Keratinocyte (primary cell): ENCODE measurements around the gene TMEM163. TPM values are rescaled to one million over a fixed set of nuclear protein-coding genes. Genes with fewer than 3 reads are reported as not detected.

Experiments used
- DNase-seq: peaks from one replicate; pipeline ENCODE4 v3.0.0-alpha.2; 2011; ENCODE audit warnings: low read depth, missing footprints, low spot score
- FAIRE-seq: peaks from 2 replicates; lab custom pipeline; 2011; peaks lifted over from hg19 to GRCh38; lab: Jason Lieb, UNC
- H2AFZ ChIP-seq: 2 replicates; pipeline ENCODE4 v1.6.0; 2012; ENCODE audit warnings: low read length, control low read depth, inconsistent platforms; ENCODE audit not compliant: control insufficient read depth
- H3K27ac ChIP-seq: 2 replicates; pipeline ENCODE4 v1.5.1; 2011; ENCODE audit warnings: low read length; ENCODE audit not compliant: control insufficient read depth, insufficient read depth
- H3K27me3 ChIP-seq: 3 replicates; pipeline ENCODE4 v1.6.0; 2011; ENCODE audit warnings: low read length; ENCODE audit not compliant: control insufficient read depth, insufficient read depth; ENCODE audit errors: extremely low read depth
- H3K36me3 ChIP-seq, 2 experiments: 2 replicates in 1 of 2; 3 replicates in 1 of 2; pipeline ENCODE4 v1.5.1; 2011; ENCODE audit warnings: low read length in 2 of 2, mild to moderate bottlenecking in 1 of 2; ENCODE audit not compliant: control insufficient read depth in 2 of 2, insufficient read depth in 2 of 2; ENCODE audit errors: extremely low read depth in 1 of 2
- H3K4me1 ChIP-seq: 3 replicates; pipeline ENCODE4 v1.5.1; 2011; ENCODE audit warnings: low read length; ENCODE audit not compliant: control insufficient read depth, insufficient read depth; ENCODE audit errors: extremely low read depth
- H3K4me2 ChIP-seq: 3 replicates; pipeline ENCODE4 v1.6.0; 2011; ENCODE audit warnings: low read depth, low read length; ENCODE audit not compliant: control insufficient read depth, insufficient read depth; ENCODE audit errors: extremely low read depth
- H3K4me3 ChIP-seq, 3 experiments: fragments of 200-600 bp in 1 of 3; sonication (generic) in 1 of 3; 2 replicates in 2 of 3; 3 replicates in 1 of 3; pipeline ENCODE4 v1.5.1; 2011 to 2016; ENCODE audit warnings: low read length in 3 of 3, mild to moderate bottlenecking in 3 of 3, control low read depth in 2 of 3, inconsistent platforms in 1 of 3, low read depth in 1 of 3, mixed read lengths in 1 of 3, mixed run types in 1 of 3, moderate library complexity in 1 of 3; ENCODE audit not compliant: control insufficient read depth in 2 of 3, insufficient read depth in 2 of 3; ENCODE audit errors: extremely low read depth in 1 of 3
- H3K79me2 ChIP-seq: 2 replicates; pipeline ENCODE4 v1.6.0; 2012; ENCODE audit warnings: low read length; ENCODE audit not compliant: control insufficient read depth, insufficient read depth
- H3K9ac ChIP-seq: 3 replicates; pipeline ENCODE4 v1.6.0; 2011; ENCODE audit warnings: low read length; ENCODE audit not compliant: control insufficient read depth, insufficient read depth; ENCODE audit errors: extremely low read depth
- H3K9me1 ChIP-seq: 3 replicates; pipeline ENCODE4 v1.6.0; 2011; ENCODE audit warnings: low read length; ENCODE audit not compliant: control insufficient read depth, insufficient read depth; ENCODE audit errors: extremely low read depth
- H3K9me3 ChIP-seq: 2 replicates; pipeline ENCODE4 v1.5.1; 2012; ENCODE audit warnings: low read depth, low read length; ENCODE audit not compliant: control insufficient read depth
- H4K20me1 ChIP-seq: 3 replicates; pipeline ENCODE4 v1.6.0; 2011; ENCODE audit warnings: low read length; ENCODE audit not compliant: control insufficient read depth, insufficient read depth; ENCODE audit errors: extremely low read depth
- EZH2 ChIP-seq: IDR thresholded peaks from one replicate; pipeline ENCODE4 v1.6.1; 2012; ENCODE audit warnings: inconsistent platforms, mild to moderate bottlenecking, low read length, moderate library complexity
- dilution Hi-C: fragments of 300-500 bp; cut with MboI; formaldehyde crosslinking; loops from one replicate; pipeline ENCODE4 v1.7.0; 2020; ENCODE audit warnings: low sequenced_read_pairs; ENCODE audit not compliant: extremely low pct_ligation_motif_present
- polyA plus RNA-seq, 5 experiments: library from polyadenylated mRNA; depleted of rRNA in 3 of 5; stranded (reverse) in 3 of 5; stranded (forward) in 1 of 5; unstranded in 1 of 5; fragments of >200 nt; gene quantifications; 1 replicate in 1 of 5; 2 replicates in 3 of 5; 3 replicates in 1 of 5; pipeline versions ENCODE4 v1.2.1 to v1.2.3, GENCODE V29; 2011 to 2012; ENCODE audit warnings: missing spikeins in 2 of 5, low read depth in 1 of 5, low replicate concordance in 1 of 5
- TF ChIP-seq, protein P1 (sequence below), 3 experiments: IDR thresholded peaks in 1 of 3; conservative IDR thresholded peaks in 1 of 3; optimal IDR thresholded peaks in 1 of 3; 2 replicates in 2 of 3; 3 replicates in 1 of 3; pipeline versions ENCODE3 to v1.5.1; 2011; ENCODE audit warnings: low read length in 3 of 3, mild to moderate bottlenecking in 3 of 3, moderate library complexity in 2 of 3, control low read depth in 1 of 3, inconsistent platforms in 1 of 3; ENCODE audit not compliant: insufficient read depth in 2 of 3; ENCODE audit errors: extremely low read depth in 1 of 3

Gene TMEM163
- polyA plus RNA-seq, 1 donor (not counting 4 experiments of a cell fraction or from before 2014, with no cell fraction given), result not detected

DNA sequence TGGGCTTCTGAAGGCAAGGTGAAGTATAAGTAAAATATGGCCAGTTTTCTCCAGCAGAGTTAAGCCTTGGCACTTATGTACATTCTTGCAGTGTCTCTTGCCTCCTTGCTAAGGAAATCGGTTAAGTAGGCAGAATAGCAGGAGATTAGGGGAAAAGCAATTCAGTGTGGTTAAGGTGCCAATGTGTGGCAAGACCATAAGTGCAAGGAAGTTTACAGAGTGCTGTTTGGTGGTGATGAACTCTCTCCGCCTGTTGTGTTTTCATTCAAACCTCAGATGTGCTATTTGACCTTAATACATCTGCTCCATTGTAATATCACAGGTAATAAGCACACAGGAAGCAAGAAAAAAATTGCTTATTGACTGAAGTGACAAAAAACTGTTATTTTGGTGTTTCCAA lies 308.8 kb downstream of the TMEM163 start:
- DNase-seq (no peak), FAIRE-seq (no peak)
- no peaks in the 10 kb centered on the region for H3K9me3 ChIP-seq
- H2AFZ ChIP-seq, result no peak overlapping the region
- H3K4me2 ChIP-seq, result no peak overlapping the region
- H3K27ac ChIP-seq, result no peak overlapping the region
- H3K4me1 ChIP-seq, result peaks cover 42% of the 10 kb centered on the region
- dilution Hi-C loops, result no loop called here
- no peaks in the 10 kb centered on the region for H4K20me1 ChIP-seq
- H3K36me3 ChIP-seq, result peaks cover 0 to 2% of the 10 kb centered on the region in 2 experiments
- no peaks in the 10 kb centered on the region for H3K79me2 ChIP-seq
- TF ChIP-seq, protein P1, sequence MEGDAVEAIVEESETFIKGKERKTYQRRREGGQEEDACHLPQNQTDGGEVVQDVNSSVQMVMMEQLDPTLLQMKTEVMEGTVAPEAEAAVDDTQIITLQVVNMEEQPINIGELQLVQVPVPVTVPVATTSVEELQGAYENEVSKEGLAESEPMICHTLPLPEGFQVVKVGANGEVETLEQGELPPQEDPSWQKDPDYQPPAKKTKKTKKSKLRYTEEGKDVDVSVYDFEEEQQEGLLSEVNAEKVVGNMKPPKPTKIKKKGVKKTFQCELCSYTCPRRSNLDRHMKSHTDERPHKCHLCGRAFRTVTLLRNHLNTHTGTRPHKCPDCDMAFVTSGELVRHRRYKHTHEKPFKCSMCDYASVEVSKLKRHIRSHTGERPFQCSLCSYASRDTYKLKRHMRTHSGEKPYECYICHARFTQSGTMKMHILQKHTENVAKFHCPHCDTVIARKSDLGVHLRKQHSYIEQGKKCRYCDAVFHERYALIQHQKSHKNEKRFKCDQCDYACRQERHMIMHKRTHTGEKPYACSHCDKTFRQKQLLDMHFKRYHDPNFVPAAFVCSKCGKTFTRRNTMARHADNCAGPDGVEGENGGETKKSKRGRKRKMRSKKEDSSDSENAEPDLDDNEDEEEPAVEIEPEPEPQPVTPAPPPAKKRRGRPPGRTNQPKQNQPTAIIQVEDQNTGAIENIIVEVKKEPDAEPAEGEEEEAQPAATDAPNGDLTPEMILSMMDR (optimal IDR thresholded peaks at IDR 0.05 in 1 of 3, IDR thresholded peaks at IDR 0.05 in 1 of 3, conservative IDR thresholded peaks at IDR 0.05 in 1 of 3; ENCODE audit: extremely low read depth in 1 of 3, insufficient read depth in 2 of 3, low read length in 3 of 3), result no peak
- no peak for TF ChIP-seq EZH2
- no peak overlapping the region for H3K9ac ChIP-seq
- H3K4me3 ChIP-seq, result no peak overlapping the region
- no peaks in the 10 kb centered on the region for H3K9me1 ChIP-seq
- H3K27me3 ChIP-seq, result no peaks in the 10 kb centered on the region

DNA sequence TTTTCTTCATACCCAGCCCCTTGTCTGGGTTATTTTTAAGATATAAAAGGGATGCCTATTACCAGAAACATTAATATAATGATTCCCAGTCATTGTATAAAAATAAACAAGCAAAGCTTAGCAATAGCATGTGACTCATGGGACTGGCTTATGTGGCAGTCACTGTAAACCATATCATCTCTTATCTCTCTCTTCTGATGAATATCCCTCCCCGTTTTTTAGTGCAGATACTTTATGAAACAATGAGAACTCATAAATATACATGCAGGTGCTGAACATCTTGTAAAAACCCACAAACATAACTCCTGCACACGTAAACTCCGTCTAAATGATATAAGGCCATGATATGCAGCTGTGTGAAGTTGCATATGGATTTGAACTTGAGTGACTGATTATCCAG lies 310.0 kb downstream of the TMEM163 start:
- dilution Hi-C loops, result no loop called here
- Histone ChIP-seq H3K9ac (no peak overlapping the region), H3K36me3 (peaks cover 0 to 2% of the 10 kb centered on the region in 2 experiments), H3K79me2 (no peaks in the 10 kb centered on the region), H3K9me1 (no peaks in the 10 kb centered on the region), H4K20me1 (no peaks in the 10 kb centered on the region), H3K27me3 (no peaks in the 10 kb centered on the region), H3K9me3 (no peaks in the 10 kb centered on the region), H2AFZ (no peak overlapping the region), H3K27ac (no peak overlapping the region), H3K4me3 (no peak overlapping the region), H3K4me2 (no peak overlapping the region), H3K4me1 (peaks cover 42% of the 10 kb centered on the region)
- DNase-seq (no peak), FAIRE-seq (no peak)
- no peak for TF ChIP-seq EZH2
- TF ChIP-seq, protein P1 (optimal IDR thresholded peaks at IDR 0.05 in 1 of 3, IDR thresholded peaks at IDR 0.05 in 1 of 3, conservative IDR thresholded peaks at IDR 0.05 in 1 of 3; ENCODE audit: extremely low read depth in 1 of 3, insufficient read depth in 2 of 3, low read length in 3 of 3), result no peak
